ENCODE results near the gene ASPA.

DNA sequence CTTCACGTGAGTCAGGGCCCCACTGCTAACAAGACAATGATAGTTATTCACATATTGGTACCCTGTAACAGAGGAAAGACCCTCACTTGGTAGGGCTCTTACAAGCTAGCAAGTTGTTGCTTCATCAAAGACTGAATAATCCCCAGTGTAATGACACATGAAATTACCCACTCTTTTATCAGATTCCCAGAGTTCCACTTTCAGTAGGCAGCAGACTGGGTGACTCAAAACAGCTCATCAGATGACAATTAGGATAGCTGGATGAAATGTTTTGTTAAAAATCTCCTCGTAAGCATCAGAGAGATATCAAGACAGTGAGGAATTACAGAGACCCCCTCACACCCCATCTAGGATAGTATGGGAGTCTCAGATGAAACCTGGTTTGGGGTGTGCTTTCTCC lies 35.3 kb upstream of the ASPA start:
- TF ChIP-seq, protein P1, sequence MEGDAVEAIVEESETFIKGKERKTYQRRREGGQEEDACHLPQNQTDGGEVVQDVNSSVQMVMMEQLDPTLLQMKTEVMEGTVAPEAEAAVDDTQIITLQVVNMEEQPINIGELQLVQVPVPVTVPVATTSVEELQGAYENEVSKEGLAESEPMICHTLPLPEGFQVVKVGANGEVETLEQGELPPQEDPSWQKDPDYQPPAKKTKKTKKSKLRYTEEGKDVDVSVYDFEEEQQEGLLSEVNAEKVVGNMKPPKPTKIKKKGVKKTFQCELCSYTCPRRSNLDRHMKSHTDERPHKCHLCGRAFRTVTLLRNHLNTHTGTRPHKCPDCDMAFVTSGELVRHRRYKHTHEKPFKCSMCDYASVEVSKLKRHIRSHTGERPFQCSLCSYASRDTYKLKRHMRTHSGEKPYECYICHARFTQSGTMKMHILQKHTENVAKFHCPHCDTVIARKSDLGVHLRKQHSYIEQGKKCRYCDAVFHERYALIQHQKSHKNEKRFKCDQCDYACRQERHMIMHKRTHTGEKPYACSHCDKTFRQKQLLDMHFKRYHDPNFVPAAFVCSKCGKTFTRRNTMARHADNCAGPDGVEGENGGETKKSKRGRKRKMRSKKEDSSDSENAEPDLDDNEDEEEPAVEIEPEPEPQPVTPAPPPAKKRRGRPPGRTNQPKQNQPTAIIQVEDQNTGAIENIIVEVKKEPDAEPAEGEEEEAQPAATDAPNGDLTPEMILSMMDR (IDR thresholded peaks at IDR 0.05), result no peak
- TF ChIP-seq POLR2A (IDR thresholded peaks at IDR 0.05; ENCODE audit: low read depth) (no peak), EP300 (IDR thresholded peaks at IDR 0.05) (no peak)
